RPMI7951 (cell line): ENCODE measurements around the gene TYROBP. TPM values are rescaled to one million over a fixed set of nuclear protein-coding genes. Genes with fewer than 3 reads are reported as not detected.
A peak's percentile ranks its signal among the peaks of the same experiment; 100 is the strongest.

ENCODE experiments used
- DNase-seq: peaks from one replicate; pipeline ENCODE4 v3.0.0-alpha.2; 2012; ENCODE audit warnings: low read depth
- total RNA-seq: library from RNA; depleted of rRNA; stranded (reverse); fragments of >200 nt; shearing (Covaris generic); gene quantifications from 2 replicates; pipeline ENCODE4 v1.2.3, GENCODE V29; 2014

Gene TYROBP
- total RNA-seq, 1 experiment from 2014 or later: not detected

GRCh38 chr19:35874392-35874930 lies 33.6 kb downstream of the TYROBP start:
- no peak for DNase-seq

- no peak for DNase-seq
Observed at GRCh38 chr19:35872180-35872579, 35.9 kb downstream of the TYROBP start.

GRCh38 chr19:35871611-35872010 lies 36.5 kb downstream of the TYROBP start:
- no peak for DNase-seq

GRCh38 chr19:35870798-35871197 lies 37.3 kb downstream of the TYROBP start:
- DNase-seq: no peak

- peak; percentile 81 for DNase-seq
Observed at GRCh38 chr19:35870124-35870736, 37.9 kb downstream of the TYROBP start.

GRCh38 chr19:35869327-35870123 lies 38.6 kb downstream of the TYROBP start:
- peak; percentile 88 for DNase-seq

GRCh38 chr19:35868823-35869326 lies 39.2 kb downstream of the TYROBP start:
- DNase-seq: no peak

GRCh38 chr19:35868172-35868822 lies 39.8 kb downstream of the TYROBP start, which contains the start of gene APLP1:
Gene APLP1 (plus strand): TSS chr19:35868574. CDS start chr19:35868637, 63 bp downstream.
- peak; percentile 67 for DNase-seq

- DNase-seq: no peak
Observed at GRCh38 chr19:35863018-35863417, 45.1 kb downstream of the TYROBP start.

- no peak for DNase-seq
Observed at GRCh38 chr19:35862528-35862927, 45.6 kb downstream of the TYROBP start.

GRCh38 chr19:35861640-35862160 lies 46.4 kb downstream of the TYROBP start:
- no peak for DNase-seq

- DNase-seq: no peak
Observed at GRCh38 chr19:35860818-35861639, 47.1 kb downstream of the TYROBP start.

- DNase-seq: no peak
Observed at GRCh38 chr19:35860436-35860817, 47.7 kb downstream of the TYROBP start.

- no peak for DNase-seq
Observed at GRCh38 chr19:35859414-35859813, 48.7 kb downstream of the TYROBP start.

- no peak for DNase-seq
Observed at GRCh38 chr19:35858311-35858710, 49.8 kb downstream of the TYROBP start.

- DNase-seq: no peak
Observed at GRCh38 chr19:35856546-35857149, 51.4 kb downstream of the TYROBP start, which contains the start of gene KIRREL2. Gene KIRREL2 (plus strand): TSS chr19:35856911. CDS start chr19:35857120, 209 bp downstream.
